GM15510 (cell line): ENCODE measurements around the gene SLC35D2.

ENCODE experiments used
- POLR2A ChIP-seq: IDR thresholded peaks from 3 replicates; pipeline ENCODE4 v1.6.1; 2011; ENCODE audit warnings: borderline replicate concordance; ENCODE audit not compliant: insufficient read length; ENCODE audit errors: extremely low read depth

Gene SLC35D2

DNA sequence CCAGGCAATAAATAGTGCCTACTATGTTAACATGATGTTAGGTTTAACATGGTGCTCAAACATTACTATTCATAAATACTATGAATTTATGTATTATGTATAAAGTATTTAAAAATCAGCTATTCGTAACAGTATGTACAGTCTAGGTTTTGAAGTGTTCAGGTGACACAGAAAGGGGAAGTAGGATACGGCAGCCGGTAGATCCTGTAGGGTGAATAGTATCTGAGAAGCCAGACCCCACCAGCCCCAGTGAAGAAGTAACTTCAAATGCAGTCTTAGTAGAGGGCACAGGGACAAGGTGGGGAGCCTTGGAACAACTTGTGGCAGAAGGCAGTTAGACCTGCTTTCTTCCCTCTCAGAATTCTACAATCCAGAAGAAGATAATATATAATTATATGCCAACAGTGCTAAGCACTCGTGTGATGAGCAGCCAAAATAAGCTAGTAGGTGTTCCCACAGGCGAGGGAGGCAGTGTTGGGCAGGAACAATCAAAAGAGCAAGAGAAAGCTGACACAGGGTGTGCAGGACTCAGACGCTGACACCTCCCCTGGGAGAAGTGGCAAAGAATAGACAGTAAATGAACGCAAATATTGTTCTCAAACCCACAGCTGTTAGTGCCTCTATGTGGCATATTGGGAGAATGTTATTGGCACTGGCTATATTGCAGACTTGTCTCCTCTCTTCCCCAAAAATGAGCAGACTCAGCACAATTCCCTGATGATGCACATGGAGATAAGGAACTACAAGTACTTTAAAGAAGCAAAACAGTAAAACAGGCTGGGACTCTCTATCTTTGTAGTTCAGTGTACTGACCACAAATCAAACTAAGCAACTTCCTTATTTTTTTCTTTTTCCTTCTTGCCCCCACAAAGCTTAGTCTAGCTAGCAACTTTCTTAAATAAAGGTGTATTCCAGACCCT is 30.1 kb upstream of the SLC35D2 start:
- no peak for TF ChIP-seq POLR2A

- TF ChIP-seq POLR2A, result no peak
Measured at GRCh38 chr9:96412174-96412913, 28.8 kb upstream of the SLC35D2 start.

- no peak for TF ChIP-seq POLR2A
Measured at GRCh38 chr9:96411129-96411838, 27.8 kb upstream of the SLC35D2 start.

GRCh38 chr9:96408409-96409280 is 25.1 kb upstream of the SLC35D2 start:
- TF ChIP-seq POLR2A, result no peak

DNA sequence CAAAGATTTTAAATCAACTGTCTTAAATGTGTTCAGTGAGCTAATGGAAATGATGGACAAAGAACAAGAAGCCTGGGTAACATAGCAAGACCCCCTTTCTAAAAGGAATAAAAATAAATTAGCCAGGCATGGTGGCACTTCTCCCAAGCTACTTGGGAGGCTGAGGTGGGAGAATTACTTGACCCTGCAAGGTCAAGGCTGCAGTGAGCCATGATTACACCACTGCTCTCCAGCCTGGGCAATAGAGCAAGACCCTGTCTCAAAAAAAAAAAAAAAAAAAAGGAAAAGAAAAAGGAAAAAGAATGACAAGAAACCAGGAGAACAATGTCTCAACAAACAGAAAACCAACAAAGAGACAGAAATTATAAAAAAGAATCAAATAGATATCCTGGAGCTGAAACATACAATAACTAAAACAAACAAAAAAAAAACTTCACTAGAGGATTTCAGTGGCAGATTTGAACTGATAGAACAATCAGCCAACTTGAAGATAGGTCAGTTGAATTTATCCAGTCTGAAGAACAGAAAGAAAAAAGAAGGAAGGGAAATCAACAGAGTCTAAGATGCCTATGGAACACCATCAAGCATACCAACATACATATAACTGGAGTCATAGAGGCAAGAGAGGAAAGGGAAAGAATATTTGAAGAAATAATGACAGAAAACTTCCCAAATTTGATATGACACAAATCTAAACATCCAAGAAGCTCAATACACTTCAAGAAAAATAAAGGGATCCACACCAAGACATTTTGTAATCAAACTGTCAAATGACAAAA is 16.8 kb upstream of the SLC35D2 start:
- TF ChIP-seq POLR2A, result no peak

DNA sequence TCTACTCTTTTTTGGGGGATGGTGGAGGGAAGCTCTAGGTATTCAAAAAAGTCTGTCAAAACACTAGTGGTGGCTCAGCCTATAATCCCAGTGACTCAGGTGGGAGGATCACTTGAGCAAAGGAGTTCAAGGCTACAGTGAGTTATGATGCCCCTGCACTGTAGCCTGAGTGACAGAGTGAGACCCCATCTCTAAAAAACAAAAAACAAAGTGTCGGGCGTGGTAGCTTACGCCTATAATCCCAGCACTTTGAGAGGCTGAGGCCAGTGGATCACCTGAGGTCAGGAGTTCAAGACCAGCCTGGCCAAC is 15.8 kb upstream of the SLC35D2 start:
- TF ChIP-seq POLR2A, result no peak

GRCh38 chr9:96398582-96399324 is 15.2 kb upstream of the SLC35D2 start:
- TF ChIP-seq POLR2A, result no peak

DNA sequence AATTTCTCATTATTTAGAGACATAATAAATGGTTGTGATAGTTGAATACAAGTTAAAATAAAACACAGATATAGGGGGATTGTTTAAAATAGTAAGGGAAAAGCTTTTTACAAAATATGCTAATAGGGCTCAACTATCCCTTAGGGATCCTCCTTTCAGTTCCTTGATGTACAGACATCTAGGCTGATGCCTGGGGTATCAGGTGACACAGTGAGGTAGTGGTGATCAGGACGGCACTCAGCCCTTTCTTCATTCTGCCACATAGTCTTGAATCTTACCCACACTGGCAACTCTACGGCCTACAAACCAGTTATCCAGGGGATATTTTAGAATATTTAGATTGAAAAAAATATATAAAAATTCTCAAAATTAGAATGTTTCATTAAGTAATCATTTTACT is 12.5 kb upstream of the SLC35D2 start:
- TF ChIP-seq POLR2A, result no peak

- no peak for TF ChIP-seq POLR2A
Measured at GRCh38 chr9:96394832-96395496, 11.5 kb upstream of the SLC35D2 start.

- TF ChIP-seq POLR2A, result no peak
Measured at GRCh38 chr9:96392263-96392662, 8.8 kb upstream of the SLC35D2 start.

GRCh38 chr9:96391021-96391765 is 7.7 kb upstream of the SLC35D2 start:
- TF ChIP-seq POLR2A, result no peak

DNA sequence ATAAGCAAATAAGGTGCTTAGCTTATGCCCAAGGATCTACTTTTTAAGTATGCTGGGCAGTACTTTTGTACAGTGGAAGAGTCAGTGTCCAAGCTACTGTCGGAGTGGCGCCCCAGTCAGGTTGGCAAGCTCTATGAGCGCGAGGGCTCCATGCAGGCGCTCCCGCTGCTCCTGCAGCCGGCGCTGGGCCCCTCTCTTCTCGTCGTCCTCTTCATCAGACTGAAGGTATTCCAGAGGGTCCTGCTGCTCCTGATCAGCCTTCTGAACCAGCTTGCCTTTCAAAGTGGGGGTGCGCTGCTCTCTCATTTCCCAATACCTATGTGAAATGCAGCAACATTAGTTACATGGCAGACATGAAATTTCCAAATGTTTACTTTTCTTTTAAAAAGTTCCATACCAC is 4.6 kb upstream of the SLC35D2 start:
- no peak for TF ChIP-seq POLR2A
